ENCODE results near the gene LSG1. TPM values are rescaled to one million over a fixed set of nuclear protein-coding genes. Genes with fewer than 3 reads are reported as not detected.

Gene LSG1
- total and polyA plus RNA-seq, 2 of the 13 experiments (the other 11 are each of a cell fraction or from before 2014, with no cell fraction given), result 21.4 to 32.1 TPM

DNA sequence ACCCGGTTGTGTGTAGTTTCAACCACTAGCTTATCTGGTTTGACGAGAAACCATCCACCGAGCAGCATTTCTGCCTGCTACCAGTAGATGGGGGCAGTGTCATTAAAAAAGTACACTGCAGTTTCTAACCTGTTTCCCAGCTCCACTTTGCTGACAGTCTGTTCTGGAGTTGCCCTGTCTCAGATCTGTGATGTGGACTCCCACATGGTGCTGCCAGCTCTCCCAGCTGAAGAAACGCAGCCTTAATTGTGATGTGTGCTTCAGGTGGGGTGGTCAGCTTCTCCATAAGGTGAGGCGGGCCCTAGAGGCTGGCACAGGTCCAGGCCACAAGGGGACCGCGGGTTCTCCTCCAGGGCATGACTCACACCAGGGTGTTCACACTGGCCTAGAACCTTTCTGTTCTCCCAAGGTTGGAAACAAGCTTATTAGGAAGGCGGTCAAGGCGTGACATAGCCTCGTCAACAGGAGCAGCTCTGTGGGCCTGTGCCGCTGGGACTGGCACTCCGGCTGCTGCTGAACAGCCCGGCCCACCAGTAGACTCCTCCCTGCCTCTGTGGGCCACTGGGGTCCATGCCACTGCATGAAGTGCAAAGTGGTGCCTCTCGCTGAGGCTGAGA is 10.8 kb upstream of the LSG1 start (continued):
- TF ChIP-seq ATF7-NPFF (CRISPR knock-in tag; IDR thresholded peaks at IDR 0.05; ENCODE audit: low read depth) (no peak), HOXA5 (CRISPR knock-in tag; IDR thresholded peaks at IDR 0.05) (0 out of 2 replicates have a peak, but pooled peaks have one; percentile 44), FOSL1 (CRISPR knock-in tag; IDR thresholded peaks at IDR 0.05; ENCODE audit: borderline replicate concordance) (peak; percentile 28; the same call in 1 of the 2 replicates), ZNF678 (CRISPR knock-in tag; IDR thresholded peaks at IDR 0.05) (0 out of 2 replicates have a peak, but pooled peaks have one; percentile 39), ZNF224 (CRISPR knock-in tag; IDR thresholded peaks at IDR 0.05) (no peak), ZFP90 (CRISPR knock-in tag; IDR thresholded peaks at IDR 0.05; ENCODE audit: borderline replicate concordance) (peak; percentile 34; the same call in 1 of the 2 replicates), CEBPB (IDR thresholded peaks at IDR 0.05; ENCODE audit: borderline replicate concordance, low read depth, low read length) (no peak), PAX8 (CRISPR knock-in tag; IDR thresholded peaks at IDR 0.05; ENCODE audit: borderline replicate concordance) (no peak), ZNF556 (CRISPR knock-in tag; IDR thresholded peaks at IDR 0.05; ENCODE audit: borderline replicate concordance) (0 out of 2 replicates have a peak, but pooled peaks have one; percentile 42), ZBTB4 (CRISPR knock-in tag; IDR thresholded peaks at IDR 0.05; ENCODE audit: borderline replicate concordance) (no peak), ZNF597 (CRISPR knock-in tag; IDR thresholded peaks at IDR 0.05) (no peak), MYPOP (CRISPR knock-in tag; IDR thresholded peaks at IDR 0.05) (no peak), ZNF10 (CRISPR knock-in tag; IDR thresholded peaks at IDR 0.05; ENCODE audit: borderline replicate concordance, low read depth) (no peak), RAD21 (CRISPR knock-in tag; IDR thresholded peaks at IDR 0.05) (peak; percentile 93)
- TF ChIP-seq, protein P1, sequence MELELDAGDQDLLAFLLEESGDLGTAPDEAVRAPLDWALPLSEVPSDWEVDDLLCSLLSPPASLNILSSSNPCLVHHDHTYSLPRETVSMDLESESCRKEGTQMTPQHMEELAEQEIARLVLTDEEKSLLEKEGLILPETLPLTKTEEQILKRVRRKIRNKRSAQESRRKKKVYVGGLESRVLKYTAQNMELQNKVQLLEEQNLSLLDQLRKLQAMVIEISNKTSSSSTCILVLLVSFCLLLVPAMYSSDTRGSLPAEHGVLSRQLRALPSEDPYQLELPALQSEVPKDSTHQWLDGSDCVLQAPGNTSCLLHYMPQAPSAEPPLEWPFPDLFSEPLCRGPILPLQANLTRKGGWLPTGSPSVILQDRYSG (CRISPR knock-in tag; IDR thresholded peaks at IDR 0.05), result no peak
- TF ChIP-seq, protein P2, sequence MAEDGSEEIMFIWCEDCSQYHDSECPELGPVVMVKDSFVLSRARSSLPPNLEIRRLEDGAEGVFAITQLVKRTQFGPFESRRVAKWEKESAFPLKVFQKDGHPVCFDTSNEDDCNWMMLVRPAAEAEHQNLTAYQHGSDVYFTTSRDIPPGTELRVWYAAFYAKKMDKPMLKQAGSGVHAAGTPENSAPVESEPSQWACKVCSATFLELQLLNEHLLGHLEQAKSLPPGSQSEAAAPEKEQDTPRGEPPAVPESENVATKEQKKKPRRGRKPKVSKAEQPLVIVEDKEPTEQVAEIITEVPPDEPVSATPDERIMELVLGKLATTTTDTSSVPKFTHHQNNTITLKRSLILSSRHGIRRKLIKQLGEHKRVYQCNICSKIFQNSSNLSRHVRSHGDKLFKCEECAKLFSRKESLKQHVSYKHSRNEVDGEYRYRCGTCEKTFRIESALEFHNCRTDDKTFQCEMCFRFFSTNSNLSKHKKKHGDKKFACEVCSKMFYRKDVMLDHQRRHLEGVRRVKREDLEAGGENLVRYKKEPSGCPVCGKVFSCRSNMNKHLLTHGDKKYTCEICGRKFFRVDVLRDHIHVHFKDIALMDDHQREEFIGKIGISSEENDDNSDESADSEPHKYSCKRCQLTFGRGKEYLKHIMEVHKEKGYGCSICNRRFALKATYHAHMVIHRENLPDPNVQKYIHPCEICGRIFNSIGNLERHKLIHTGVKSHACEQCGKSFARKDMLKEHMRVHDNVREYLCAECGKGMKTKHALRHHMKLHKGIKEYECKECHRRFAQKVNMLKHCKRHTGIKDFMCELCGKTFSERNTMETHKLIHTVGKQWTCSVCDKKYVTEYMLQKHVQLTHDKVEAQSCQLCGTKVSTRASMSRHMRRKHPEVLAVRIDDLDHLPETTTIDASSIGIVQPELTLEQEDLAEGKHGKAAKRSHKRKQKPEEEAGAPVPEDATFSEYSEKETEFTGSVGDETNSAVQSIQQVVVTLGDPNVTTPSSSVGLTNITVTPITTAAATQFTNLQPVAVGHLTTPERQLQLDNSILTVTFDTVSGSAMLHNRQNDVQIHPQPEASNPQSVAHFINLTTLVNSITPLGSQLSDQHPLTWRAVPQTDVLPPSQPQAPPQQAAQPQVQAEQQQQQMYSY (CRISPR knock-in tag; IDR thresholded peaks at IDR 0.05), result no peak
- TF ChIP-seq, protein P3, sequence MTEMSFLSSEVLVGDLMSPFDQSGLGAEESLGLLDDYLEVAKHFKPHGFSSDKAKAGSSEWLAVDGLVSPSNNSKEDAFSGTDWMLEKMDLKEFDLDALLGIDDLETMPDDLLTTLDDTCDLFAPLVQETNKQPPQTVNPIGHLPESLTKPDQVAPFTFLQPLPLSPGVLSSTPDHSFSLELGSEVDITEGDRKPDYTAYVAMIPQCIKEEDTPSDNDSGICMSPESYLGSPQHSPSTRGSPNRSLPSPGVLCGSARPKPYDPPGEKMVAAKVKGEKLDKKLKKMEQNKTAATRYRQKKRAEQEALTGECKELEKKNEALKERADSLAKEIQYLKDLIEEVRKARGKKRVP (CRISPR knock-in tag; IDR thresholded peaks at IDR 0.05), result no peak

Measured in HepG2 (cell line).